22Rv1 (cell line): ENCODE measurements around the gene SYNC.
"Not testable (repeated sequence)": the region's sequence is repeated elsewhere in the genome, so short reads cannot be mapped to it uniquely, and the experiment has no call there.

Source experiments
- H3K27ac ChIP-seq: fragments of 450-650 bp; 2 replicates; pipeline ENCODE4 v1.5.1; 2017
- ZFX ChIP-seq: fragments of 450-650 bp; IDR thresholded peaks from 2 replicates; pipeline ENCODE4 v1.6.1; 2017; ENCODE audit warnings: antibody characterized with exemption, borderline replicate concordance
- TF ChIP-seq, protein P1 (sequence below): fragments of 450-650 bp; IDR thresholded peaks from 2 replicates; pipeline ENCODE4 v1.5.1; 2017; ENCODE audit warnings: mild to moderate bottlenecking

The SYNC gene

DNA sequence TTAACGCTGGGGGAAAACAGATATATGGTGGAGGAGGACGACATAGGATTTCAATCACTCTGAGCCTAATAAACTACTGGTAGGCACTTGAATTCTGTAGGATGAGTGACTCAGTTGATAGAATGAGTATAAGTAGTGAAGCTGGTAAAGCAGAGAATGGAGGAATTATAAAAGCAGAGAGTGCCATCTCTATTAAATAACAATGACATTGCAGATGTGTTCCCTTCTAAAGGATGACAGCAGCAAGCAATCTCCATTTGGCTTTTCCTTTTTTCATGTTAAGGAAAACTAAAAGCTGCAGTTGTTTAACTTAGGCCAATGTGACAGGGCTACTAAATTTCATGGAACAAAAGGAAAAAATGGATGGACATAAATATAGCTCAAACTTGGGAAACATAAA lies 69.7 kb downstream of the SYNC start:
- H3K27ac ChIP-seq = no peak overlapping the region
- TF ChIP-seq, protein P1, sequence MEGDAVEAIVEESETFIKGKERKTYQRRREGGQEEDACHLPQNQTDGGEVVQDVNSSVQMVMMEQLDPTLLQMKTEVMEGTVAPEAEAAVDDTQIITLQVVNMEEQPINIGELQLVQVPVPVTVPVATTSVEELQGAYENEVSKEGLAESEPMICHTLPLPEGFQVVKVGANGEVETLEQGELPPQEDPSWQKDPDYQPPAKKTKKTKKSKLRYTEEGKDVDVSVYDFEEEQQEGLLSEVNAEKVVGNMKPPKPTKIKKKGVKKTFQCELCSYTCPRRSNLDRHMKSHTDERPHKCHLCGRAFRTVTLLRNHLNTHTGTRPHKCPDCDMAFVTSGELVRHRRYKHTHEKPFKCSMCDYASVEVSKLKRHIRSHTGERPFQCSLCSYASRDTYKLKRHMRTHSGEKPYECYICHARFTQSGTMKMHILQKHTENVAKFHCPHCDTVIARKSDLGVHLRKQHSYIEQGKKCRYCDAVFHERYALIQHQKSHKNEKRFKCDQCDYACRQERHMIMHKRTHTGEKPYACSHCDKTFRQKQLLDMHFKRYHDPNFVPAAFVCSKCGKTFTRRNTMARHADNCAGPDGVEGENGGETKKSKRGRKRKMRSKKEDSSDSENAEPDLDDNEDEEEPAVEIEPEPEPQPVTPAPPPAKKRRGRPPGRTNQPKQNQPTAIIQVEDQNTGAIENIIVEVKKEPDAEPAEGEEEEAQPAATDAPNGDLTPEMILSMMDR = no peak
- no peak for TF ChIP-seq ZFX

DNA sequence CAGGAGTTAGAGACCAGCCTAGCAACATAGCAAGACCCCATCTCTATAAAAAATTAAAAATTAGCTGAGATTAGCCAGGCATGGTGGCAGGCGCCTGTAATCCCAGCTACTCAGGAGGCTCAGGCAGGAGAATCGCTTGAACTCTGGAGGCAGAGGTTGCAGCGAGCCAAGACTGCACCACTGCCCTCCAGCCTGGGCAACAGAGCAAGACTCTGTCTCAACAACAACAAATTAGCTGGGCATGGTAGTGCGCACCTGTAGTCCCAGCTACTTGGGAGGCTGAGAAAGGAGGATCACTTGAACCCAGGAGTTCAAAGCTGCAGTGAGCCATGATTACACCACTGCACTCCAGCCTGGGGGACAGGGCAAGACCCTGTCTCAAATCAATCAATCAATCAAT lies 72.4 kb downstream of the SYNC start:
- not testable (repeated sequence) for H3K27ac ChIP-seq
